ENCODE results near the gene PRODH2.

PRODH2 gene

GRCh38 chr19:35793381-35794165, 19.1 kb downstream of the PRODH2 start:
- no peak for DNase-seq

GRCh38 chr19:35792888-35793287, 19.8 kb downstream of the PRODH2 start:
- DNase-seq, result no peak

GRCh38 chr19:35792312-35792711, 20.3 kb downstream of the PRODH2 start:
- DNase-seq, result no peak

- DNase-seq, result no peak
Measured at GRCh38 chr19:35791814-35792279, 20.8 kb downstream of the PRODH2 start.

- no peak for DNase-seq
Measured at GRCh38 chr19:35790981-35791813, 21.4 kb downstream of the PRODH2 start.

GRCh38 chr19:35789978-35790944, 22.4 kb downstream of the PRODH2 start:
- no peak for DNase-seq

- DNase-seq, result no peak
Measured at GRCh38 chr19:35789195-35789977, 23.3 kb downstream of the PRODH2 start.

- DNase-seq, result no peak
Measured at GRCh38 chr19:35788205-35788960, 24.3 kb downstream of the PRODH2 start.

- no peak for DNase-seq
Measured at GRCh38 chr19:35787227-35787799, 25.3 kb downstream of the PRODH2 start.

- no peak for DNase-seq
Measured at GRCh38 chr19:35786299-35787160, 26.1 kb downstream of the PRODH2 start.

- no peak for DNase-seq
Measured at GRCh38 chr19:35785339-35785627, 27.4 kb downstream of the PRODH2 start.

- no peak for DNase-seq
Measured at GRCh38 chr19:35784503-35785338, 27.9 kb downstream of the PRODH2 start.

- DNase-seq, result no peak
Measured at GRCh38 chr19:35783469-35784434, 28.9 kb downstream of the PRODH2 start.

GRCh38 chr19:35782589-35782988, 30.1 kb downstream of the PRODH2 start:
- DNase-seq, result no peak

GRCh38 chr19:35781650-35782049, 31.0 kb downstream of the PRODH2 start:
- DNase-seq, result no peak

- no peak for DNase-seq
Measured at GRCh38 chr19:35780717-35781116, 31.9 kb downstream of the PRODH2 start.

GRCh38 chr19:35780058-35780457, 32.6 kb downstream of the PRODH2 start:
- no peak for DNase-seq

- no peak for DNase-seq
Measured at GRCh38 chr19:35779033-35779432, 33.6 kb downstream of the PRODH2 start.
